Measurements from ENCODE around the gene CACNA1S. TPM values are rescaled to one million over a fixed set of nuclear protein-coding genes. Genes with fewer than 3 reads are reported as not detected.

Gene CACNA1S
- total and polyA plus RNA-seq, 2 of the 8 experiments (the other 6 are each of a cell fraction or from before 2014, with no cell fraction given) = 0.06 TPM; not detected in 1

GRCh38 chr1:201156819-201157218 lies 44.6 kb upstream of the CACNA1S start:
- FAIRE-seq = no peak
- H3K14ac ChIP-seq (ENCODE audit: insufficient read length) = no peak overlapping the region

More at GRCh38 chr1:201156819-201157218, 44.6 kb upstream of the CACNA1S start:
- Histone ChIP-seq H3K9ac (replicated peaks in 1 of 4; ENCODE audit: extremely low read depth in 1 of 4, low read depth in 3 of 4, low read length in 3 of 4) (no peak overlapping the region), H3K4me2 (ENCODE audit: insufficient read depth in 1 of 2, low read depth in 2 of 2, low read length in 2 of 2) (no peak overlapping the region), H4K5ac (ENCODE audit: insufficient read length, low read depth, low read length) (no peak overlapping the region), H2BK120ac (replicated peaks; ENCODE audit: low read depth, low read length) (no peak overlapping the region), H3K79me2 (ENCODE audit: control insufficient read depth in 1 of 2, insufficient read depth in 2 of 2, low read length in 2 of 2) (peaks cover 0 to 18% of the 10 kb centered on the region in 2 experiments; a peak in 3 of 4 replicates), H3K4me3 (ENCODE audit: extremely low read depth in 1 of 4, insufficient read depth in 2 of 4, low read depth in 3 of 4, low read length in 4 of 4) (no peak overlapping the region), H3K9me3 (ENCODE audit: insufficient read depth in 2 of 2, low read depth in 1 of 2, low read length in 1 of 2) (no peaks in the 10 kb centered on the region), H2BK20ac (ENCODE audit: low read length) (no peak overlapping the region), H2AK5ac (ENCODE audit: low read depth, low read length) (no peak overlapping the region), H3K18ac (ENCODE audit: extremely low read depth, low read length) (no peak overlapping the region), H4K8ac (ENCODE audit: extremely low read depth, insufficient read depth, low read length) (no peak overlapping the region), H2AFZ (ENCODE audit: low read length) (no peak overlapping the region), H2BK15ac (ENCODE audit: low read length) (no peak overlapping the region), H3K56ac (replicated peaks; ENCODE audit: insufficient read length, low read depth, low read length) (no peak overlapping the region), H3K79me1 (ENCODE audit: low read depth, low read length) (peaks cover 4% of the 10 kb centered on the region; the same call in 1 of the 2 replicates), H3K23ac (ENCODE audit: insufficient read length) (no peak overlapping the region), H3K23me2 (ENCODE audit: low read depth, low read length) (peaks cover 6% of the 10 kb centered on the region; the same call in 1 of the 2 replicates), H3K4ac (replicated peaks; ENCODE audit: insufficient read length, low read depth, low read length) (no peak overlapping the region), H3K4me1 (replicated peaks in 1 of 4; ENCODE audit: control insufficient read depth in 3 of 4, insufficient read depth in 4 of 4, low read length in 3 of 4) (peaks cover 0 to 13% (median 7%) of the 10 kb centered on the region in 4 experiments; a peak in 6 of 7 replicates), H4K20me1 (replicated peaks in 1 of 2; ENCODE audit: control insufficient read depth in 1 of 2, insufficient read depth in 2 of 2, low read length in 2 of 2) (peaks cover 0 to 3% of the 10 kb centered on the region in 2 experiments), H4K91ac (replicated peaks; ENCODE audit: insufficient read length, low read length) (no peak overlapping the region), H2BK12ac (ENCODE audit: low read depth, low read length) (no peak overlapping the region), H3K27me3 (replicated peaks in 1 of 4; ENCODE audit: control insufficient read depth in 3 of 4, extremely low read depth in 1 of 4, insufficient read depth in 3 of 4, low read length in 3 of 4) (no peaks in the 10 kb centered on the region; a peak in 1 of 7 replicates), H3K36me3 (ENCODE audit: control insufficient read depth in 2 of 4, insufficient read depth in 4 of 4, low read length in 3 of 4) (peaks cover 0 to 9% (median 2%) of the 10 kb centered on the region in 4 experiments; a peak in 2 of 8 replicates), H3K27ac (ENCODE audit: low read depth, low read length) (no peak overlapping the region), H2BK5ac (ENCODE audit: low read depth, low read length) (no peak overlapping the region)
- CTCF ChIA-PET (ENCODE audit: partially characterized antibody) = interaction anchor here (0.5 to 2.0 kb wide), 4 partner anchors 28 to 66 kb away, joined by 3 to 13 read pairs (median 5); no protein-coding TSS in a partner anchor
- DNase-seq (ENCODE audit: low read depth in 1 of 2, low spot score in 2 of 2) = no peak
- TF ChIP-seq RNF2 (IDR thresholded peaks at IDR 0.05; ENCODE audit: borderline replicate concordance, low read depth, low read length, missing control alignments, poor library complexity, severe bottlenecking) (no peak), SAP30 (IDR thresholded peaks at IDR 0.05; ENCODE audit: insufficient read depth, insufficient replicate concordance, low read length) (no peak), SIRT6 (IDR thresholded peaks at IDR 0.05; ENCODE audit: low read length) (no peak), GABPA (IDR thresholded peaks at IDR 0.05; ENCODE audit: borderline replicate concordance, insufficient read depth, low read length) (no peak), KDM5A (IDR thresholded peaks at IDR 0.05; ENCODE audit: low read length) (no peak), TCF12 (IDR thresholded peaks at IDR 0.05; ENCODE audit: low read depth, low read length) (no peak), YY1 (IDR thresholded peaks at IDR 0.05; ENCODE audit: low read depth, low read length) (no peak), JUND (IDR thresholded peaks at IDR 0.05; ENCODE audit: low read length) (no peak)
- POLR2A ChIA-PET (ENCODE audit: partially characterized antibody) = interaction anchor here (0.7 to 11.8 kb wide), 4 partner anchors 12 to 42 kb away, joined by 3 to 105 read pairs (median 3); no protein-coding TSS in a partner anchor

All from H1 (cell line).